Tibial artery (tissue), 4 donors: Measurements from ENCODE around the gene NDE1.
A peak's percentile ranks its signal among the peaks of the same experiment; 100 is the strongest.
"Not testable (repeated sequence)": the region's sequence is repeated elsewhere in the genome, so short reads cannot be mapped to it uniquely, and the experiment has no call there.

ENCODE experiments used
- DNase-seq, 2 donors: peaks; one replicate each; pipeline ENCODE4 v3.0.0-alpha.2; 2019
- H3K27ac ChIP-seq, 2 donors: fragments of 200-600 bp; sonication (generic) in 1 of 2; 1 replicate in 1 of 2; 2 replicates in 1 of 2; pipeline ENCODE4 v1.5.1; 2018 to 2019; ENCODE audit warnings: mild to moderate bottlenecking in 1 of 2
- H3K27me3 ChIP-seq, 2 donors: fragments of 200-600 bp; sonication (generic) in 1 of 2; one replicate each; pipeline versions ENCODE4 v1.5.1 to v1.6.0; 2016 to 2019
- H3K36me3 ChIP-seq, 3 donors: fragments of 200-600 bp; sonication (generic) in 2 of 3; one replicate each; pipeline ENCODE4 v1.5.1; 2016 to 2019; ENCODE audit warnings: mild to moderate bottlenecking in 2 of 3
- H3K4me1 ChIP-seq, 4 donors: fragments of 200-600 bp; sonication (generic) in 2 of 4; 1 replicate in 3 of 4; 2 replicates in 1 of 4; pipeline ENCODE4 v1.5.1; 2016 to 2019
- H3K4me3 ChIP-seq, 2 donors: fragments of 200-600 bp; sonication (generic) in 1 of 2; 1 replicate in 1 of 2; 2 replicates in 1 of 2; pipeline ENCODE4 v1.5.1; 2018 to 2019; ENCODE audit warnings: mild to moderate bottlenecking in 2 of 2
- H3K9me3 ChIP-seq, 3 donors: fragments of 200-600 bp; sonication (generic) in 1 of 3; one replicate each; pipeline ENCODE4 v1.5.1; 2016 to 2019
- CTCF ChIP-seq, 2 experiments: fragments of 200-600 bp in 1 of 2; fragments of 450-650 bp in 1 of 2; IDR thresholded peaks; one replicate each; pipeline ENCODE4 v1.5.1; 2017 to 2019; ENCODE audit warnings: antibody characterized with exemption in 2 of 2, mild to moderate bottlenecking in 1 of 2, moderate library complexity in 1 of 2
- intact Hi-C: fragments of 100-400 bp; cut with DNase I; formaldehyde crosslinking; loops from one replicate; pipeline ENCODE4 v1.15.0; 2023; ENCODE audit warnings: low total_unique reads

Gene NDE1

GRCh38 chr16:15725641-15726240, 75.7 kb downstream of the NDE1 start:
- no peak overlapping the region for H3K4me3 ChIP-seq
- no peak for DNase-seq
- H3K27ac ChIP-seq, result peak overlapping the region in 1 of 2 donors; percentile 39
- no peaks in the 10 kb centered on the region for H3K9me3 ChIP-seq
- TF ChIP-seq CTCF (IDR thresholded peaks at IDR 0.05), result no peak
- peaks cover 97 to 100% (median 100%) of the 10 kb centered on the region in 3 donors for H3K36me3 ChIP-seq
- intact Hi-C loops, result no loop called here
- H3K4me1 ChIP-seq, result no peaks in the 10 kb centered on the region
- H3K27me3 ChIP-seq, result no peaks in the 10 kb centered on the region

DNA sequence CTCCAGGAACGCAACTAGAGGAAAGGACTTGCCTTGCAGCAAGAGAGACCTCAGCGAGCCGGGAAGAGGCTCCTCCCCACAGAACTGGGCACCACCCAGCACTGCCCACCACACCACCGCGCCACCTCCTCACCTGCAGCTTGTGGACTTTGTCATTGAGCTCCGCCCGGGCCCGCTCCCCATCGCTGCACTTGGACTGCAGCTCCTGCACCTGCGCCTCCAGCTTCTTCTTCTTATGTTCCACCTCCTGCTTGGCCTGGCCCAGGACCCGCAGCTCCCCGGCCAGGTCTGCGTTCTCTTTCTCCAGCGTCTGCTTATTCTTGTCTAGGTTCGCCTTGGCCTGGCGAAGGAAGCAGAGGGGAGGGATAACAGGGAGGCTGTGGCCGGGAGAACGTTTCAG, 76.7 kb downstream of the NDE1 start:
- Histone ChIP-seq H3K4me1 (no peaks in the 10 kb centered on the region), H3K9me3 (no peaks in the 10 kb centered on the region), H3K27ac (peak overlapping the region in 1 of 2 donors; percentile 39), H3K36me3 (peaks cover 97 to 100% (median 100%) of the 10 kb centered on the region in 3 donors), H3K4me3 (no peak overlapping the region), H3K27me3 (no peaks in the 10 kb centered on the region)
- no peak for DNase-seq
- no peak for TF ChIP-seq CTCF (IDR thresholded peaks at IDR 0.05)
- intact Hi-C loops, result no loop called here

GRCh38 chr16:15727697-15728096, 77.7 kb downstream of the NDE1 start:
- H3K4me1 ChIP-seq, H3K4me3 ChIP-seq, H3K9me3 ChIP-seq, DNase-seq, intact Hi-C loops, H3K27me3 ChIP-seq: not testable (repeated sequence)
- H3K36me3 ChIP-seq, result peaks cover 97 to 100% (median 100%) of the 10 kb centered on the region in 3 donors
- peak overlapping the region in 1 of 2 donors; percentile 39 for H3K27ac ChIP-seq

GRCh38 chr16:15729152-15729551, 79.1 kb downstream of the NDE1 start:
- DNase-seq, result no peak
- peaks cover 97 to 100% (median 100%) of the 10 kb centered on the region in 3 donors for H3K36me3 ChIP-seq
- H3K4me3 ChIP-seq, result no peak overlapping the region
- no peak overlapping the region for H3K27ac ChIP-seq
- H3K9me3 ChIP-seq, result no peaks in the 10 kb centered on the region
- no peak for TF ChIP-seq CTCF (IDR thresholded peaks at IDR 0.05)
- no peaks in the 10 kb centered on the region for H3K27me3 ChIP-seq
- intact Hi-C loops, result no loop called here
- no peaks in the 10 kb centered on the region for H3K4me1 ChIP-seq

GRCh38 chr16:15732416-15732815, 82.4 kb downstream of the NDE1 start:
- Histone ChIP-seq H3K4me3 (no peak overlapping the region), H3K27me3 (no peaks in the 10 kb centered on the region), H3K36me3 (peaks cover 97 to 100% (median 100%) of the 10 kb centered on the region in 3 donors), H3K27ac (peak overlapping the region; percentile 9 to 34), H3K9me3 (no peaks in the 10 kb centered on the region), H3K4me1 (no peaks in the 10 kb centered on the region)
- no peak for DNase-seq
- no peak for TF ChIP-seq CTCF (IDR thresholded peaks at IDR 0.05)
- intact Hi-C loops, result no loop called here

DNA sequence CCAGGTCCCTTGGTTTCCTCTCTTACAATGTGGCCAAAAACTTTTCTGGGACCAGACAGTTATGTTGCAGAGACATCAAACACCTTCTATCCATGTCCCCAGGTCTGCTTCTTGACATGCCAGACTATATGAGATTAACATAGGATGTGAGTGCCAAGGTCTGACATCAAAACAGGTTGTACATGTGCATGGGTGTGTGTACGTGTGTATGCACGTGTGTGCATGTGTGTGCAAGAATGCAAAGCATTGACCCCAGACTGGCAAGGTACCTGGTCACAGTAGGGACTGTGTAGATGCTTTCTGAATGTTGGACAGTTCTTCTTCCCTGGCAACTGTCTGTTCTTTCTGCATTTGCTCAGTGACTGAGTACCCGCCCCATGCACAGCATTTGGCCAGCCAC, 85.6 kb downstream of the NDE1 start:
- H3K4me3 ChIP-seq, result no peak overlapping the region
- DNase-seq, result no peak
- no peaks in the 10 kb centered on the region for H3K27me3 ChIP-seq
- H3K36me3 ChIP-seq, result peaks cover 100% of the 10 kb centered on the region in 3 donors
- H3K27ac ChIP-seq, result no peak overlapping the region
- H3K4me1 ChIP-seq, result no peaks in the 10 kb centered on the region
- TF ChIP-seq CTCF (IDR thresholded peaks at IDR 0.05), result no peak
- no peaks in the 10 kb centered on the region for H3K9me3 ChIP-seq
- intact Hi-C loops, result no loop called here
